Lower leg skin (tissue), 3 donors: Measurements from ENCODE around the gene MAPK4.

Experiments
- POLR2A ChIP-seq, 2 donors: fragments of 450-650 bp; IDR thresholded peaks; one replicate each; pipeline ENCODE4 v1.6.1; 2016 to 2017; ENCODE audit warnings: antibody characterized with exemption in 2 of 2, mild to moderate bottlenecking in 1 of 2, moderate library complexity in 1 of 2
- TF ChIP-seq, protein P1 (sequence below), 3 donors: fragments of 450-650 bp; IDR thresholded peaks; one replicate each; pipeline ENCODE4 v1.5.1; 2016; ENCODE audit warnings: antibody characterized with exemption in 3 of 3, mild to moderate bottlenecking in 3 of 3, moderate library complexity in 2 of 3

DNA sequence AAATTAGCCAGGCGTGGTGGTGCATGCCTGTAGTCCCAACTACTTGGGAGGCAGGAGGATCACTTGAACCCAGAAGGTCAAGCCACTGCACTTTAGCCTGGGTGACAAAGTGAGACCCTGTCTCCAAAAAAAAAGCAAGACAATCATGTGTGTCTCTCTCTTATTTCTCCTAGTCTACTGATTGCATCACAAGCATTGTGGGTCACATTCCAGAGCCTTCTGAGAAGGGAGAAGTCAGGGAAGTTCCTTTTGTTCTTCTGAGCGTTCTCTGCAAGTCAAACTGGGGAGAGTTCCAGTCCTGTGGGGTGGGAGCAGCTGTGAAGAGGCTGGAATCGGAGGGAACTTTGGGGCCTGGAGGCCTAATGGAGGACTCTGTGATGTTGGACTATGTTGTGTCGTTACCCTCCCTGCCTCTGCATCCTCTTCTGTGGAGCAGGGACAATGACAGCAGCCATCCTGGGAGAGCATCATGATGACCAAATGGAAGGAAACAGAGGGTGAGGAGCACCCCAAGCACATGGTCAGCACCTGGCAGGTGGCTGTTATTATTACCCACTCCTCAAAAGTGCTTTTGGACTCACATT, 144.6 kb downstream of the MAPK4 start:
- TF ChIP-seq, protein P1, sequence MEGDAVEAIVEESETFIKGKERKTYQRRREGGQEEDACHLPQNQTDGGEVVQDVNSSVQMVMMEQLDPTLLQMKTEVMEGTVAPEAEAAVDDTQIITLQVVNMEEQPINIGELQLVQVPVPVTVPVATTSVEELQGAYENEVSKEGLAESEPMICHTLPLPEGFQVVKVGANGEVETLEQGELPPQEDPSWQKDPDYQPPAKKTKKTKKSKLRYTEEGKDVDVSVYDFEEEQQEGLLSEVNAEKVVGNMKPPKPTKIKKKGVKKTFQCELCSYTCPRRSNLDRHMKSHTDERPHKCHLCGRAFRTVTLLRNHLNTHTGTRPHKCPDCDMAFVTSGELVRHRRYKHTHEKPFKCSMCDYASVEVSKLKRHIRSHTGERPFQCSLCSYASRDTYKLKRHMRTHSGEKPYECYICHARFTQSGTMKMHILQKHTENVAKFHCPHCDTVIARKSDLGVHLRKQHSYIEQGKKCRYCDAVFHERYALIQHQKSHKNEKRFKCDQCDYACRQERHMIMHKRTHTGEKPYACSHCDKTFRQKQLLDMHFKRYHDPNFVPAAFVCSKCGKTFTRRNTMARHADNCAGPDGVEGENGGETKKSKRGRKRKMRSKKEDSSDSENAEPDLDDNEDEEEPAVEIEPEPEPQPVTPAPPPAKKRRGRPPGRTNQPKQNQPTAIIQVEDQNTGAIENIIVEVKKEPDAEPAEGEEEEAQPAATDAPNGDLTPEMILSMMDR (IDR thresholded peaks at IDR 0.05) = no peak
- TF ChIP-seq POLR2A (IDR thresholded peaks at IDR 0.05) = no peak
